SU-DHL-6 (cell line): ENCODE results near the gene OSER1.

Experiments used
- EZH2phosphoT487 ChIP-seq: fragments of 200-600 bp; sonication (generic), shearing (Covaris generic); conservative IDR thresholded peaks from 2 replicates; pipeline ENCODE4 v1.6.1; 2018; ENCODE audit warnings: mild to moderate bottlenecking, antibody characterized with exemption, low read length, moderate library complexity, mixed read lengths
- TF ChIP-seq, protein P1 (sequence below): fragments of 200-600 bp; sonication (generic); IDR thresholded peaks from one replicate; pipeline ENCODE4 v1.5.1; 2017; ENCODE audit warnings: antibody characterized with exemption, mild to moderate bottlenecking, low read length, moderate library complexity; ENCODE audit not compliant: insufficient read depth, poor library complexity, severe bottlenecking

DNA sequence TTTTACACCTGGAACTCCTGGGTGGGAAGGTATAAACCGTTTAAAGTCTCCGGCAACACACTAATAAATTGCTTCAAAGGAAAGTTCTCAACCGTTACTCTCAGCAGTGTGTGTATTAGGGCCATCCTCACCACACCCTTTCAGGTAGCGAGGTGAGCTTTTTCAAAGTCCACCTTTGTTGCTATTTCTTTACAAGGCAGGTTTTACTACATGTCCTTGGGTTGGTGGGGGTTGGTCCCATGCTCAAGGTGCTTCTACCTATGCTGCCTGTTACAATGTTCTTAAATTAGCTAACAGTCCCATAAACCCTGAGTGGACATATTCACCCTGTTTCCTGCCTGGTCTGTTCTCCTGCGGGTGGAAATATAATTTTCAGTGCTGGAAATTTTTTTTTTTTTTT lies 13.2 kb upstream of the OSER1 start:
- TF ChIP-seq, protein P1, sequence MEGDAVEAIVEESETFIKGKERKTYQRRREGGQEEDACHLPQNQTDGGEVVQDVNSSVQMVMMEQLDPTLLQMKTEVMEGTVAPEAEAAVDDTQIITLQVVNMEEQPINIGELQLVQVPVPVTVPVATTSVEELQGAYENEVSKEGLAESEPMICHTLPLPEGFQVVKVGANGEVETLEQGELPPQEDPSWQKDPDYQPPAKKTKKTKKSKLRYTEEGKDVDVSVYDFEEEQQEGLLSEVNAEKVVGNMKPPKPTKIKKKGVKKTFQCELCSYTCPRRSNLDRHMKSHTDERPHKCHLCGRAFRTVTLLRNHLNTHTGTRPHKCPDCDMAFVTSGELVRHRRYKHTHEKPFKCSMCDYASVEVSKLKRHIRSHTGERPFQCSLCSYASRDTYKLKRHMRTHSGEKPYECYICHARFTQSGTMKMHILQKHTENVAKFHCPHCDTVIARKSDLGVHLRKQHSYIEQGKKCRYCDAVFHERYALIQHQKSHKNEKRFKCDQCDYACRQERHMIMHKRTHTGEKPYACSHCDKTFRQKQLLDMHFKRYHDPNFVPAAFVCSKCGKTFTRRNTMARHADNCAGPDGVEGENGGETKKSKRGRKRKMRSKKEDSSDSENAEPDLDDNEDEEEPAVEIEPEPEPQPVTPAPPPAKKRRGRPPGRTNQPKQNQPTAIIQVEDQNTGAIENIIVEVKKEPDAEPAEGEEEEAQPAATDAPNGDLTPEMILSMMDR = no peak
- no peak for TF ChIP-seq EZH2phosphoT487
